Measurements from ENCODE around the gene CEBPA. TPM values are rescaled to one million over a fixed set of nuclear protein-coding genes. Genes with fewer than 3 reads are reported as not detected.
"Not testable (repeated sequence)": the region's sequence is repeated elsewhere in the genome, so short reads cannot be mapped to it uniquely, and the experiment has no call there.

The CEBPA gene
- total and polyA plus RNA-seq, 2 experiments from 2014 or later: 103 to 151 TPM

GRCh38 chr19:33323093-33323820 lies 20.9 kb upstream of the CEBPA start:
- no peak overlapping the region for H3K4me2 ChIP-seq
- no peak overlapping the region for H2AFZ ChIP-seq
- H3K9me3 ChIP-seq (ENCODE audit: low read depth): no peaks in the 10 kb centered on the region
- WGBS (ENCODE audit: low lambda C conversion rate, missing lambda C conversion rate): 91% methylated on average over 6 of the region's 6 CpGs
- no peaks in the 10 kb centered on the region for H3K9me2 ChIP-seq (replicated peaks; ENCODE audit: insufficient read depth)
- no peak for TF ChIP-seq CTCF (IDR thresholded peaks at IDR 0.05; ENCODE audit: poor library complexity)
- TF ChIP-seq EZH2 (IDR thresholded peaks at IDR 0.05; ENCODE audit: borderline replicate concordance): no peak
- no peak for TF ChIP-seq EZH2phosphoT487 (IDR thresholded peaks at IDR 0.05; ENCODE audit: low read depth, severe bottlenecking, unreplicated experiment)
- no peaks in the 10 kb centered on the region for H4K20me1 ChIP-seq (ENCODE audit: insufficient read depth, poor library complexity, severe bottlenecking)
- H3K36me3 ChIP-seq (replicated peaks; ENCODE audit: insufficient read depth, low read depth): no peaks in the 10 kb centered on the region
- no peak overlapping the region for H3K4me3 ChIP-seq
- no peak overlapping the region for H3K27ac ChIP-seq
- DNase-seq (ENCODE audit: low spot score): no peak
- no peaks in the 10 kb centered on the region for H3K4me1 ChIP-seq (ENCODE audit: insufficient read depth)
- H3K79me2 ChIP-seq: no peaks in the 10 kb centered on the region
- no peaks in the 10 kb centered on the region for H3K27me3 ChIP-seq

DNA sequence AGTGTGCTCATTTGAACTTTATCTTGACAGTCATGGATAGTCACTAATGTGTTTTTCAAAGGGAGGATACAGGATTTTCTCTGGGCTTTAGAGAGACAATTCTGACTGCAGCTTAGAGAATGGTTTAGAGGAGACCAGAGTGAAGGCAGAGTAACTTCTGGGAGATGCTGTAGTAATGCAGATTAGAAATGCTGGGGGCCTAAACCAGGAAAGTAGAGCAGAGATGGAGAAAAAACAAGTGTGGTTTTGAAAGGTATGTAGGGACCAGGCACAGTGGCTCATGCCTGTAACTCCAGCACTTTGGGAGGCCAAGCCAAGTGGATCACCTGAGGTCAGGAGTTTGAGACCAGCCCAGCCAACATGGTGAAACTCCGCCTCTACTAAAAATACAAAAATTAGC lies 18.3 kb upstream of the CEBPA start:
- DNase-seq (ENCODE audit: low spot score): no peak
- H3K79me2 ChIP-seq: no peaks in the 10 kb centered on the region
- no peak for TF ChIP-seq EZH2 (IDR thresholded peaks at IDR 0.05; ENCODE audit: borderline replicate concordance)
- no peak for TF ChIP-seq EZH2phosphoT487 (IDR thresholded peaks at IDR 0.05; ENCODE audit: low read depth, severe bottlenecking, unreplicated experiment)
- TF ChIP-seq CTCF (IDR thresholded peaks at IDR 0.05; ENCODE audit: poor library complexity): no peak
- H3K9me3 ChIP-seq (ENCODE audit: low read depth): no peaks in the 10 kb centered on the region
- H4K20me1 ChIP-seq (ENCODE audit: insufficient read depth, poor library complexity, severe bottlenecking): no peaks in the 10 kb centered on the region
- no peak overlapping the region for H3K27ac ChIP-seq
- H3K4me1 ChIP-seq (ENCODE audit: insufficient read depth): peaks cover 9% of the 10 kb centered on the region
- no peak overlapping the region for H2AFZ ChIP-seq
- H3K9me2 ChIP-seq (replicated peaks; ENCODE audit: insufficient read depth): no peaks in the 10 kb centered on the region
- H3K27me3 ChIP-seq: no peaks in the 10 kb centered on the region
- H3K36me3 ChIP-seq (replicated peaks; ENCODE audit: insufficient read depth, low read depth): no peaks in the 10 kb centered on the region
- no peak overlapping the region for H3K4me2 ChIP-seq
- 93% methylated on average over 1 of the region's 1 CpG for WGBS (ENCODE audit: low lambda C conversion rate, missing lambda C conversion rate)
- H3K4me3 ChIP-seq: no peak overlapping the region

- H4K20me1 ChIP-seq (ENCODE audit: insufficient read depth, poor library complexity, severe bottlenecking); H2AFZ ChIP-seq; H3K4me1 ChIP-seq (ENCODE audit: insufficient read depth); H3K4me2 ChIP-seq; H3K9me3 ChIP-seq (ENCODE audit: low read depth); H3K9me2 ChIP-seq (replicated peaks; ENCODE audit: insufficient read depth); DNase-seq (ENCODE audit: low spot score); H3K27me3 ChIP-seq; H3K79me2 ChIP-seq; H3K36me3 ChIP-seq (replicated peaks; ENCODE audit: insufficient read depth, low read depth); H3K4me3 ChIP-seq: not testable (repeated sequence)
- 97% methylated on average over 4 of the region's 4 CpGs for WGBS (ENCODE audit: low lambda C conversion rate, missing lambda C conversion rate)
- peak overlapping the region; percentile 88 for H3K27ac ChIP-seq
Measured at GRCh38 chr19:33317991-33318390, 15.7 kb upstream of the CEBPA start.

DNA sequence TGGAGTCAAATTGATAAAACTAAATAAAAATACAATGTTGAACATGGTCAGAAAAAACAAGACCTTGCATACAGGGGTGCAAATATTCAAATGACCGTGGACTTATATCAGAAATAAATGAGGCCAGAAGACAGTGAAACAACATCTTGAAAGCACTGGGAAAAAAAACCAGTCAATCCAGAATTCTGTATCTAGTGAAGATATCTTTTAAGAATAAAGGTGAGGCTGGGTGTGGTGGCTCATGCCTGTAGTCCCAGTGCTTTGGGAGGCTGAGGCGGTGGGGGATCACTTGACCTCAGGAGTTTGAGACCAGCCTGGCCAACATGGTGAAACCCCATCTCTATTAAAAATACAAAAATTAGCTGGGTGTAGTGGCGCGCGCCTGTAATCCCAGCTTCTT lies 15.2 kb upstream of the CEBPA start:
- Histone ChIP-seq H3K4me1 (ENCODE audit: insufficient read depth) (peaks cover 9% of the 10 kb centered on the region), H3K27me3 (no peaks in the 10 kb centered on the region), H3K4me2 (peak overlapping the region; percentile 32), H3K9me3 (ENCODE audit: low read depth) (no peaks in the 10 kb centered on the region), H2AFZ (no peak overlapping the region), H4K20me1 (ENCODE audit: insufficient read depth, poor library complexity, severe bottlenecking) (no peaks in the 10 kb centered on the region), H3K27ac (peak overlapping the region; percentile 88), H3K79me2 (no peaks in the 10 kb centered on the region), H3K36me3 (replicated peaks; ENCODE audit: insufficient read depth, low read depth) (no peaks in the 10 kb centered on the region), H3K4me3 (no peak overlapping the region), H3K9me2 (replicated peaks; ENCODE audit: insufficient read depth) (no peaks in the 10 kb centered on the region)
- DNase-seq (ENCODE audit: low spot score): no peak
- TF ChIP-seq EZH2 (IDR thresholded peaks at IDR 0.05; ENCODE audit: borderline replicate concordance) (no peak), EZH2phosphoT487 (IDR thresholded peaks at IDR 0.05; ENCODE audit: low read depth, severe bottlenecking, unreplicated experiment) (no peak), CTCF (IDR thresholded peaks at IDR 0.05; ENCODE audit: poor library complexity) (no peak)
- 93% methylated on average over 5 of the region's 5 CpGs for WGBS (ENCODE audit: low lambda C conversion rate, missing lambda C conversion rate)

Measured in hepatocyte (in vitro differentiated cells).